Glomerular visceral epithelial cell (primary cell): ENCODE data around the gene PEF1.

Source experiments
- DNase-seq: peaks from one replicate; pipeline ENCODE4 v3.0.0-alpha.2; 2016; ENCODE audit errors: extremely low spot score

The PEF1 gene

GRCh38 chr1:31627930-31628559 lies 16.6 kb downstream of the PEF1 start:
- no peak for DNase-seq

GRCh38 chr1:31627301-31627929 lies 17.3 kb downstream of the PEF1 start:
- no peak for DNase-seq

- DNase-seq = no peak
These were observed 18.2 kb downstream of the PEF1 start for GRCh38 chr1:31626223-31627207.

GRCh38 chr1:31625561-31626222 lies 19.0 kb downstream of the PEF1 start:
- DNase-seq = peak; percentile 46

GRCh38 chr1:31624731-31625514 lies 19.8 kb downstream of the PEF1 start:
- no peak for DNase-seq

- no peak for DNase-seq
These were observed 20.4 kb downstream of the PEF1 start for GRCh38 chr1:31624309-31624708.

GRCh38 chr1:31623365-31623764 lies 21.3 kb downstream of the PEF1 start:
- DNase-seq = no peak

- no peak for DNase-seq
These were observed 22.6 kb downstream of the PEF1 start for GRCh38 chr1:31621847-31622730.

- DNase-seq = no peak
These were observed 23.2 kb downstream of the PEF1 start for GRCh38 chr1:31621498-31621820.

GRCh38 chr1:31620631-31621497 lies 23.8 kb downstream of the PEF1 start:
- DNase-seq = no peak

GRCh38 chr1:31618916-31619846 lies 25.5 kb downstream of the PEF1 start:
- no peak for DNase-seq

GRCh38 chr1:31617916-31618746 lies 26.5 kb downstream of the PEF1 start:
- peak; percentile 47 for DNase-seq

GRCh38 chr1:31617218-31617915 lies 27.3 kb downstream of the PEF1 start, which contains the start of gene HCRTR1:
HCRTR1 (plus strand) TSS chr1:31617689; CDS start chr1:31619193, 1,504 bp downstream.
- DNase-seq = no peak

GRCh38 chr1:31615939-31616338 lies 28.7 kb downstream of the PEF1 start:
- DNase-seq = no peak

GRCh38 chr1:31615414-31615813 lies 29.3 kb downstream of the PEF1 start:
- DNase-seq = no peak

- no peak for DNase-seq
These were observed 30.2 kb downstream of the PEF1 start for GRCh38 chr1:31614414-31615005.
